H1 (cell line): ENCODE measurements around the gene SPSB1.

Experiments
- CEBPB ChIP-seq: IDR thresholded peaks from 2 replicates; pipeline ENCODE4 v1.6.1; 2012; ENCODE audit warnings: low read depth, low read length
- CTCF ChIP-seq, 3 experiments: IDR thresholded peaks; 1 replicate in 2 of 3; 2 replicates in 1 of 3; pipeline versions ENCODE4 v1.5.1 to v1.6.1; 2011; ENCODE audit warnings: low read length in 3 of 3, mild to moderate bottlenecking in 3 of 3, inconsistent platforms in 2 of 3, low read depth in 1 of 3, moderate library complexity in 1 of 3; ENCODE audit not compliant: insufficient read depth in 1 of 3; ENCODE audit errors: control extremely low read depth in 1 of 3
- RAD21 ChIP-seq, 2 experiments: IDR thresholded peaks in 1 of 2; conservative IDR thresholded peaks in 1 of 2; 2 replicates each; pipeline ENCODE4 v1.6.1; 2011; ENCODE audit warnings: low read depth in 2 of 2, low read length in 2 of 2, improper control_type of control experiment in 1 of 2, inconsistent platforms in 1 of 2, mild to moderate bottlenecking in 1 of 2, moderate library complexity in 1 of 2
- TAF1 ChIP-seq: IDR thresholded peaks from 2 replicates; pipeline ENCODE4 v1.6.1; 2011; ENCODE audit warnings: mild to moderate bottlenecking, low read depth, low read length
- TEAD4 ChIP-seq: IDR thresholded peaks from 2 replicates; pipeline ENCODE4 v1.6.1; 2012; ENCODE audit warnings: low read depth, low read length, inconsistent platforms, mixed read lengths

GRCh38 chr1:9316080-9316444 is 23.4 kb downstream of the SPSB1 start:
- TF ChIP-seq TEAD4 (no peak), CTCF (IDR thresholded peaks at IDR 0.05; ENCODE audit: control extremely low read depth in 1 of 3, insufficient read depth in 1 of 3, low read depth in 1 of 3, low read length in 3 of 3) (no peak), TAF1 (no peak), RAD21 (IDR thresholded peaks at IDR 0.05 in 1 of 2, conservative IDR thresholded peaks at IDR 0.05 in 1 of 2; ENCODE audit: low read depth in 2 of 2, low read length in 2 of 2) (no peak), CEBPB (no peak)
